HPDE6-E6E7 (cell line): Measurements from ENCODE around the gene LRTM2.

Experiments used
- DNase-seq: peaks from one replicate; pipeline ENCODE4 v3.0.0; 2011; ENCODE audit warnings: missing footprints; ENCODE audit errors: extremely low spot score

Gene LRTM2

DNA sequence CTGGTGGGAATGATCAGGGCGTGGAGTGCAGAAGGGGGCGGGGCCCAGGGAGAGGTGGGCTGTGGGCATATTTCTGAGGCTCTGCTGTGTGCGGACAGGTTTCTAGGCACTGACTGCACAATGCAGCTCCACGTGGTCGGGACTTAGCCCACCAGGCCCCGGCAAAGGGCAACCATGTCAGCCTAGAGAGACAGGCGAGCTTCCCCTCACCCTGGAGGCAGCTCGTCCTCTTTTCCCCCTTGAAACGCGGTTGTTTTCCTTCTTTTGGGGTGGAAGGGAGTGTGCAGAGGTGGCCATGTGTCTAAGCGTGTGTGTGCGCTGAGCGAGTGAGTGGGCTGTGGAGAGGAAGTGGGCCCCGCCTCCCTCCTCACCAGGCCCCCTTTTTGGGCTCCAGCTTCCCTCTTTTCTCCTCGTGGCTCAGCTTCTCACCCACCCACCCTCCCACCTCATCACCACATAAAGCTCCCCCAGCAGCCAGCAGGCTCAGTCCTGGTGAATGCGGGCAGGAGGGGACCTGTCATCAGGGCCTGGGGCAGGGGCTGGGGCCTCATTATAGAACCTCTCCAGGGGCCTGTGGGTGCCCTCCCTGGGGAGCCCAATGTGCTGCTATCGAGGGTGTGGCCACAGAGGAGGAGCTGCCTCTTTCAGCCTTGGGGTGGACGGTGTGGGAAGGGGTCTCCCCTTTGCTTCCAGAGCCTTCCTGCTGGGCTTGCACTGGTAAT is 22.0 kb downstream of the LRTM2 start:
- DNase-seq, result no peak

DNA sequence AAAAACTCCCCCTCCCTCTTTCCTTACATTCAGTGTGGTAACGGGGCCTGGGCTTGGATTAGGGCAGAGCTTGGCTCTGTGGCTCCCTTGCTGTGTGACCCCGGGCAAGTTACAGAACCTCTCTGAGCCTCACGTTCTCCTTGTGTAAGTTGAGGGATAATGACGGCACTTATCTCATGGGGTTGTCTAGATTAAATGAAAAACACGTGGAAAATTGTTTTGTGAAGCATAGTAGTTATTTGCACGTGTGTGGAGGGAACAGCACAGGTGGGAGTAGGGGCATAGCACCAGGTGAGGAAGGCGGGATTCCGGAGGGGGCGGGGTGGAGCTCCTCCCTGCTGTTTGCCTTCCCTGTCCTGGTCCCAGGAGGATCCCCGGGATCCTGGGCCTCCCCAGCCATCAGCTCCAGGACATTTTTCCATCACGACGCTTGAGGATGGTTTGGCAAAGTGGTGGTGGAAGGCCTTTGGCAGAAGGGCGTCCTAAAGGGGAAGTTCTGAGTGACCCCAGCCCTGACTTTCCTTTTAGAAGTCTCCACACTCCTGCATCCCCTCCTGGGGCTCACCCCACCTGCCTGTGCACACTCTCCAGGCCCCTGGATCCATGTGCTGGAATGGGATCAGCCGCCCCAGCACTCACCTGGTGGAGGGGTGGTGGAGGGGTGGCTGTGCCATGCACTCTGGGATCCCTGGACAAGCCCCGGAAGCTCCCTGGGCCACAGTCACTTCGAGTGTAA is 22.7 kb downstream of the LRTM2 start:
- DNase-seq, result no peak

DNA sequence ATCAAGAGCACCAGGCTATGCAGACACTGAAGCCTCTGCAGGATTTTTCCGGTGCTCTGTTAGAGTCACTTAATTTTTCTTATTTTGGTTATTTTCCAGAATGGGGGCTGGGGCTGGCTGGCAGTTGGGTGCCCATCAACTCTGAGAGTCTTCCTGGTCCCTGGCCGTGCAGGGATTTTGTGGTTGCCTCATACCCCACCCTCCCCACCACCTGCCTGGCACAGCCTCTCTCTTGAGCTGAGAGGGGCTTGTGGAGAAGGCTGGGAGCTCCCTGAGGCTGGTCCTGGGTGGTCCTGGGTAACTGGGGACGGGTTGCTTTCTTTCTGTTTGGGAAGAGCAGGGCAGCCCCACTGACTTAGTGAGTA is 23.3 kb downstream of the LRTM2 start:
- DNase-seq, result no peak

DNA sequence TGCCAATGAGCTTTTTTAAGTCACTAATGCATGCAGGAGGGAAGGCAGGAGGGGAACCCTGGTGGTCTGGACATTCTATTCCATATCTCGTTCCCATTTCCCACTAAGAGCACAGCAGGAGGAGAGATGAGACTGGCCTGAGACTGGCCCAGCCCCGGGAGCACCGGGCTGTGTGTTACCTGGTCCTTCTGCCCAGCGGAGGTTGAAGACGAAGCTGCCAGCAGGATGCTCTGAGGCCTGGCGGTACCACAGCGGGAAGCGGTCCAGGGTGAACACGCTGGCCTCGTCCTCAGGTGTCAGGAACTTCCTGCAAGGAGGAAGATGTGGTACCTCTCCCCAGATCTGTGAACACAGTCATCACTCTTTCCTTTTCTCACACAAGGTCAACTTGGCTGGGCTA is 23.9 kb downstream of the LRTM2 start:
- no peak for DNase-seq

DNA sequence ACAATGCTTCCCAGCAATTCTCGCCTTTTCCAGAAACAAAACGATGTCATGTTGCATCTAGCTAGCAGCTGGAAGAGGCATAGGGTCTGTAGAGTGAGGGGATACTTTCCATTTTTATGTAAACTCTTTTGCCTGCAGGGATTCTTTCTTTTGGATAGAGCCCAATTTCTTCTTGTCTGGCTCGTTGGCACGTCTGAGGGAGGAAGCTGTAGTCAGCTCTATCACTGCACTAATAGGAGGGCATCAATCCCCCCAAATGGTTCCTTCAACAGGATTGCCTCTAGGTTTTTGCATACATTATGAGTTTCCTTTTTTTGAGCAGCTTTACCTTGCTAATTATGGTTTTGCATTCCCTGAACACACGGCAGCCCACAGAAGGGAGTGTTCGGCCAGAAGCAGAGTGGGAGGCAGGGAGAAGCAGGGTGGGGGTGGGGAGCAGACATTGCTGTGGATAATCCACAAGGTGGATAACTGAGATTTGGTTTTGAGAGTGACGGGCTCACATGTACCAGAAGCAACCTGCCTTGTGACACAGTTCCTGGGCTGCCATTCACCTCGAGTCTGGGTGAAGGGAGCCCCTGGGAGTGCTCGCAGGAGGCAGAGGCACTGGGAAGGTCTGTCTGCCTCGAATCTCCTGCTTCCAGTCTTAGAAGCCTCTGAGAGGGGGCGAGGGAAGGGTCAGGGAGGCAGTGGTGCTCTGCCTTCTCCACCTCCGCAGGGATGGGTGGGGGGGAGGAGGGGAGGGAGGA is 24.5 kb downstream of the LRTM2 start:
- DNase-seq, result no peak

DNA sequence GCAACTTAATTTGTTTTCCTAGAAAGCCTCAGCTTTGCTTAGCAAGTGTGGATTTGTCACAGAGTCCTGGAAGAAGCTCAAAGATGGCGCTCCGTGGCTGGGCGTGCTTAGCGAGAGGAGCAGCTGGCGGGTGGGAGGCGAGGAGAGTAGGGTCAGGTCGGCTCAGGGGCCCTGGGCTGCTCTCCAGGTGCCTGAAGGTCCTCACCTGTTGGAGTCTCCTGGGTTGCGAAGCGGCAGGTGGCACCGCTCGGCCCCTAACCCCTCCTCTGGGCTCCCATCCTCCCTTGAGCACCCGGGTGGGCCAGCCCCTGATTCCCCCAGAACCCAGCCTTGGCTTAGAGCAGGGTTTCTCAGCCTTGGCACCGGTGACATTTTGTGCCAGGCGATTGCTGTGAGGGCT is 25.1 kb downstream of the LRTM2 start:
- DNase-seq, result no peak

DNA sequence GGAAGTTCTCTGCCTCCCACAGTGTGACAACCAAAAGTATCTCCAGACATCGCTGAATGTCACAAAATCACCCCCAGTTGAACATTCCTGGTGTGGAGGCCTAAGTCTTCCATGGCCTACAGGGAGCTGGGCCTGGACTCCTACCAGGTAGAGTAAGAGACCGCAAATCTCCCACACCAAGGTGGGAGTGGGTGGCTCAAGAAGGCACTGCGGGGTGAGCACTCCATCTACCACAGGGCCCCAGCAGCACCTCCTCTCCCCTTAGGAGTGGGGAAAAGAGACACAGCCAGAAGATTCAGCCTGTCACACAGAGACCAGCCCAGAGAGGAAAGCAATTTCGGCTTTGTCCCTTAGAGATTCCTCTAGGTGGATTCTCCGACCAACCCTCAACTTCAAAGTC is 25.5 kb downstream of the LRTM2 start:
- no peak for DNase-seq

DNA sequence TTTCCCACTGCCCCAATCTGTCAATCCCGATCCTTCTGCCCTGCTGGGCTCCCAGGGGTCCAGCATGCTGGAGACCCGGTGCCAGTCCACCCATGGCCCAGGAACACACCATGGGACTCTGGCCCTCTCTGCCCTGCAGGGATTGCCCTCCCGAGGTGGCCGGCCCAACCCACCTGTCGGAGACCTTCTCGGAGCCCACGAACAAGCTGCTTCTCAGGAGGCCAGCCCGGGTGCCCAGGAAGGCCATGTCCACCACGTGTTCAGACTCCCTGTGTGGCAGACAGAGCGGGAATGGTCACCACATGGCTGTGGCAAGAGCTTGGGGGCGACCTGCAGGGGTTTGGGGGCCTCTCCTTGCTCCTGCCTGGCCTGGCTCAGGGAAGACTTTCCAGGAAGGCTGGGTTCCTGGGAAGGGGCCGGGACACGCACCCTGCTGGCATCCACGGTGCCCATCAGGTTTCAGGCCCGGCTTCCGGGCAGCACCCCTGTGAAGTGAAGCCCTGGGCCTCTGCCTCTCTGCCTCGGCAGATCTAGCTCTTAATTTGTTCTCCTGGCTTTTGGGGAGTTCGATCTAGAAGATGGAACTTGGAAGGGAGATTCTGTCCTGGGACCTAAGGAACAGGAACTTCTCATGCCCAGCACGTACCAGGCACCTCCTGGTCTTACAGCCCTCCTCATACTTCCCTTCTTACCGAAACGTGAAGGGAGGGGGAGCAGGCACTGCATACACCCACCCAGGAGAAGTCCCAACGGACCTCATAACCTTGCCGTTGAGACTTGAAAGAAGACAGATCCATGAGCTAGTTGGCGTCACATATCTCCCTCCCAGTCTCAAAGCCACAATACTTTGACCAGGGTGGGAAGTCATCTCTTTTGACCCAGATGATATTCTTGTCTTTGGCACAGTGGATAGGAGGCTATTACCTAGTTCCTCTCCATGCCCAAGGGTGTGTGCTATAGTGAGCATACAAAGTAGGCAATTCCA is 26.3 kb downstream of the LRTM2 start:
- no peak for DNase-seq

DNA sequence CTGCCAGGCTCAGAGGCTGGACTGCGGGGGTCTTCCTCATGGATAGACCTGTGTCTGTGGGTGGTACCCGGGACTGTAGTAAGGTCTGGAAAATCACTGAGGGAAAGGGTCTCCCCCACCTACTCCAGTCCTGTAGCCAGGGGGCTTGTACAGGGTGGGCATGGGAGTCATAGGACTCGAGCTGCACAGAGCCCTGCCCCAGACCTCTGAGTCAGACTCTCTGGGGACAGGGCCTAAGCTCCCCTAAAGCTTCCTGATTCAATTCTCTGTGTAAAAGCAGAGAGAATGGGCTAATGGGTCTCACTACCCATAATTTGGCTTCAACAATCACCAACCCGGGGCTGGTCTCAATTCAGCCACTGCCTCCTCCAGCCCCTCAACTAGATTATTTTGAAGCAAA is 27.0 kb downstream of the LRTM2 start:
- no peak for DNase-seq

DNA sequence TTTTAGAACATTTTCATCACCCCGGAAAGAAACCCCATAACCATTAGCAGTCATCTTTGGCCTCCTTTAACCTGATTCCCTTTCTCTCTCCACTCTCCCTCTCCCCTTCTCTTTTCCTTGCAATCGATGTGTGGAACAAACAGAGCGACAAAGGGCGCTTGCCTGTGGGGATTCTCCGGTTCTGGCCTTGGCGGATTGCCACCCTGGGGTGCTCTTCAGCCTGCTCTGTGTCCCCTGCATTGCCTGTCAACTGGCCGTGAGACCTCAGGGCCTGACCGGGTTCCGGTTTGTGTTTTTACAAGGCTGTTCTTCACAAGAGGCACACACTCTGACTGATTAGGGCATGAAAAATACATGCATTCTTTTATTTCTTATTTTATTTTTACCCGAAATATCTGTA is 27.8 kb downstream of the LRTM2 start:
- no peak for DNase-seq

DNA sequence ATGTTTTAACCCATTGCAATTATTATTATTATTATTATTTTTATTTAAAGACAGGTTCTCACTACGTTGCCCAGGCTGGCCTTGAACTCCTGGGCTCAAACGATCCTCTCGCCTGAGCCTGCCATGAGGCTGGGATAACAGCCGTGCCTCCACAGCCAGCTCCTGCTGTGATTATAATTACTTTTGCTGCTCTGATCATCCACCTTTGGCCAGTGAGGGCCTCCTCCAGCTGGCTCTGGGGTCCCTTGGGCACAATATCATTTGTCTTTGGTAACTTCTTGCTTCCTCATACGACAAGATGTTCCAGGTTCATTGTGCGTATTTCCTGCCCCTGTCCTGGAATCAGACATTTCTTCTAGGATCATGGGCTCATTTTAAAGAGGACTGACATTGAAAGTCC is 28.4 kb downstream of the LRTM2 start:
- no peak for DNase-seq

DNA sequence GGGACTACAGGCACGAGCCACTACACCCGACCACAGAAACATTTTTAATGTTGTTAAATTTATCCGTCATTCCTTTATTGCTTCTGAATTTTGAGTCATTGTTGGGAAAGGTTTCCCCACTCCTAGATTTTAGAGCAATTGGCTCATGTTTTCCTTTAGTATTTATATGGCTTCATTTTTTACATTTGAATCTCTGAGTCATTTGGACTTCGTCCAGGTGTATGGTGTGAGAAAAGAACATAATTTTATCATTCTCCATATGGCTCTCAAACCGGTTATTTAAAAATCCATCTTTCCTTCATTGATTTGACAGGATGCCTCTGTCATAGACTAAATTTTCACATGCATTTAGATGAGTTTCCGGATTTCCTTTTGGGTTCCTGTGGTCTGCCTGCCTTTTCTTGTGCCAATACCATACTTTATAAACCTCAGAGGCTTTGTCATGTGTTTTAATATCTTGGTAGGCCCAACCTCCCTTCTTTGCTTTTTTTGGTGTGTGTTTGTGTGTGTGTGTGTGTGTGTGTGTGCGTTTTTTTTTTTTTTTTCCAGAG is 30.9 kb downstream of the LRTM2 start:
- no peak for DNase-seq

DNA sequence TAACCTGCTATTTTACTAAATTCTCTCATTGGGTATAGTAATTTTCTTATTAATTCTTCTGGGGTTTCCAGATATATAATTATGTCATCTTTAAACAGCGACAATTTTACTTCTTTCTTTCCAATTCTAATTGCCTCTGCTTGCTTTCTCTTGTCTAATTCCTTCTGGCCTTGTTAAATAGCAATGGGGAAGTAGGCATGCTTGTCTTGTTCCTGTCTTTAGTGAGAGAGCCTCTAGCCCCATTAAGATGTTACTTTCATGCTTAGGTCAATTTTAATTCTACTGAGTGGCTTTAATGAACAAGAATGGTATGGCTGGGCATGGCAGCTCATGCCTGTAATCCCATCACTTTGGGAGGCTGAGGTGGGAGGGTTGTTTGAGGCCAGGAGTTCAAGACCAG is 31.7 kb downstream of the LRTM2 start:
- no peak for DNase-seq

DNA sequence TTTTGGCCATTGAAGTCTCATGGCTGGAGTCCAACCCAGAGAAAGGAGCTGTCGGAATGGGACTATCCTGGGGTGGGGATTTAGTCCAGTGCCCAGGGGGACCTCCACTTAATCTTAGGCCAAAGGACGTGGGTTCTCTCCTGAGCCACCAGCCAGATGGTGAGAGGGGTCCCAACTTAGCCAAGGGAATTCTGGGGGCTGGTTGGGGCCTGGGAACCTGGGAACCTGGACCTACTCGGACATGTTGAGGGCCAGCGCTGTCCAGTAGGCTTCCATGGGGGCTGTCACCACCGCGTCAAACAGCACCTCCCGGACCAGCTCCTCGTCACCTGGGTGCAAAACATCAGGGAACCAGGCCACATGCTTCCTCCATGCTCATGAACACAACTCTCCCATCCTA is 33.4 kb downstream of the LRTM2 start:
- no peak for DNase-seq

DNA sequence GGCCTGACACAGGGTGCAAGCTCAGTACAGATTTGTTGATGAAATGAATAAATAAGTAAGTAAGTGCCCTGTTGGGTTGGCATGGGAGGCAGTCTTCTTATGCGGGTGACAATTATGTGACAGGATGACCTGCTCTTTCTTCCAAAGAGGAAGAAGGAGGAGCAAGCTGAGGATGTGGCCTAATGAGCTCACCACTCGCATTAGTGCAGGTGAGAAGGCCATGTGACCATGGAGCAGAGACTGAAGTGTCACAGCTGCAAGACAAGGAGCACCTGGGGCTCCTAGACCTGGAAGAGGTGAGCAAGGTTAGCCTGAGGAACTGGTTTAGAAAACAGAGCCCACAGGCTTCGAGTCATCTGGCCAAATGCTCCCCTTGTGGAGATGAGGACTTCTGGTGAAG is 34.9 kb downstream of the LRTM2 start:
- no peak for DNase-seq

DNA sequence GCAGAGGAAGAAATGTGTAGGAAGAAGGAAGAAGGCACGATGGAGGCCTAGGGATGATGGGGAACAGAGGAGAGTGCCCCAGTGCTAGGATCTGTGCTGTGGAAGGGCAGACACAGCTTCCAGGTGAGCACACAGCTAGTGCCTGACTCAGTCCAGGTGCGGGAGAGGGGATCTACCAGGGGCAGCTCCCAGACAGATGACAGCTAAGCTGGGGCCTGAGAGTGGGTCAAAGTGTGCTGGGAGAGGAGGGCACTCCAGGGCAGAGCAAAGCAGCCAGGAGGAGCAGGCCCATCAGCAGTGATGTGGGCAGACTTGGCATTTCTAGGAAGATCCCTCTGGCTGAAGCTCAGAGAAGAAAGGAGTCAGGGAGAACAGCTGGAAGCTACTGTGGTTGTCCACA is 36.7 kb downstream of the LRTM2 start:
- DNase-seq, result no peak

DNA sequence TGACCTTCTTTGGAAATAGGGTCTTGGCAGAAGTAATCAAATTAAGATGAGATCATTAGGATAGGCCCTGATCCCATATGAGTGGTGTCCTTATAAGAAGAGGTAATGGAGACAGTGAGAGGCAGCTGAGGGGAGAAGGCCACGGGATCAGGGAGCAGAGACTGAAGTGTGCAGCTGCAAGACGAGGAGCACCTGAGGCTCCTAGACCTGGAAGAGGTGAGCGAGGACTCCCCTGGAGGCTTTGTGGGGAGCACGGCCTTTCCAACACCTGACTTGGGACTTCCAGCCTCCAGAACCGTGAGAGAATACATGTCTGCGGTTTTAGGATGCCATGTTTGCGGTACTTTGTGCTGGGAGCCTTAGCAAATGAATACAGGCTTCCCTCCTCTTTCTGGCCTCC is 37.5 kb downstream of the LRTM2 start:
- DNase-seq, result no peak

DNA sequence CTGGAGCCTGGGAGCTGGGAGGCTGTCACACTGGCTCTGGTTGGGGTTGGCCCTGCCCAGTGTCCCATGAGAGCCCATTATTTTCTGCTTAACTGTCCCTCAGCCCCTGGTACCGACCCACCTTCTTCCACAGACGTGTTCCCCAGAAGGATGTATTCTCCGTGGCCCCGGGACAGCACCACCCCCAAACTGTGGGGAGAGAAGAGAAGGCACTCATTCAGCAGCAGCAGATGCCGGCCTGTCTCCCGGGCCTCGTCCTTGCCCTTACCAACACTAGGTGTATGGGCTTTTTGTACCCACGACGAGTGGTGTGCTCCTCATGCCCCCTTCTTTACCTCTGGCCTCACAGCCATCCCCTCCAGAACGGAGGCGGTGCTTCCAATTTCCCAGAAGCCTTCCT is 38.1 kb downstream of the LRTM2 start:
- no peak for DNase-seq

DNA sequence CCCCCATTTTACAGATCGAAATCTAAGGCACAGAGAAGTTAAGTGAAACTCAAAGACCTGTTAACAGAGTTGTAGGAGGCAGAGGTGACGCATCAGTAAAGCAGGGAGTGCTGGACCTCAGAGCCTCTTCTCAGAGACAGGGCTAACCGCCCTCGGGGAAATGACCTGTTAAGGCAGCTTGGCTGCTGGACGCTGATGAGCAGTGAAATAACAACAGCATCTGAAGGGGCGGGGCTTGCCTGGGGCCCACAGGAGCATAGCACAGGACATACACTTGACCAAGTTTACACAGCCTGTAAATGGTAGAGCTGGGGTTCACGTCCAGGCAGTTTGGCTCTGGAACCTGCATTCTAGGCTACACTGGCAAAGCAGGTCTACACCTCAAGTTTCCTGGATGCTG is 39.3 kb downstream of the LRTM2 start:
- DNase-seq, result no peak

DNA sequence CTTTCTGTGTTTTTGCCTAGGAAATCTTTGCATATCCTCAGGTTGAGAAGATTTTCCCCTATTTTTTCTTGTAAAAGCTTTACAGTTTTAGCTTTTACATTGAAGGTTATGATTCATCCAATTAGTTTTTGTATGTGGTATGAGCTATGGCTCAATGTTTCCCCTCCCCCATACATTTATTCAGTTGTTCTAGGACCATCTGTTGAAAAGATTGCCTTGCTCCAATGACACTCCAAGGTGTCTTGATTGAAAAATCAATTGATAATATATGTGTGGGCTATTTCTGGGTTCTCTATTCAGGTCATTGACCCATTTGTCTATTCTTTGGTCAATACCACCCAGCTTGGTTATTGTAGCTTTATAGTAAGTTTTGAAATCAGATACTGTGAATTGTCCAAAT is 42.6 kb downstream of the LRTM2 start:
- DNase-seq, result no peak

DNA sequence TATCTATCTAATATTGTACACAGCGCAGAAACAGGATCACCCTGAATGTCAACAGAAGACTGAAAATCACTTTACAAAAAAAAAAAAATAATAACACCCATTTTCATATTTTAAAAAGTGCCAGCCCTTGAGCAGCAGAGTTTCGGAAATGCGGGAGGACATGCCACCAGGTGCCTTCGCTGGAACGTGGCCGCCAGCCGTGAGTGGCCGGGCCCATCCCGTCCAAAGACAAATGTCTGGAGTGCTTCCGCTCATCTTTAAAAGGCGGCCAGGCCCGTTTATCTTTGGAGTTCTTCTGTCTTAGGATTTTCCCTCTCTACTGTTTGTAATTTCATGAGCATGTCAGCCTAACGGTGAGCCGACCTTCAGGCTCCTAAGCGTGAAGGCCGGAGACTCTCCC is 43.5 kb downstream of the LRTM2 start:
- DNase-seq, result no peak

DNA sequence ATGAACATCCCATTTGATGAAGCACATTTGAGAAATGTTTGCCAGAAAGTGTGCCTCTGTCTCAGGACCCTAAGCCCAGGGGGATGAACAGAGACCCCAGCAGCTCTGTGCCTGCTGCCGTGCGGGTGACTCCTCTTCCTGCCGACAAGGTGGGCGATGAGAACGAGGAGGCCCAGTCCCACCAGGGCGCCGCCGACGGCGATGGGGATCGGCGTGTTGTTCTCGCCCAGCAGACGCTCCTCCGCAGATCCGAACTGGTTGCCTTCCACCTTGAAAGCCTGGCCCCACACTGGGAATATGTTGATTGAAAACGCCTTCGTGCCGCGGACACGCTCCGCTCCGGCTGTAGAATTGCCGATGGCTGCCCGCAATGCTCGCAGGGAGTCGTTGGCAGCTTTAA is 44.1 kb downstream of the LRTM2 start:
- DNase-seq, result no peak
